IMR-90 (cell line): Measurements from ENCODE around the gene KATNB1. TPM values are rescaled to one million over a fixed set of nuclear protein-coding genes. Genes with fewer than 3 reads are reported as not detected.
A peak's percentile ranks its signal among the peaks of the same experiment; 100 is the strongest.

Experiments used
- ATAC-seq: fragments of 200-7000 bp; cut with Tn5 transposase; 2 replicates; pipeline ENCODE4 v1.9.1; 2020; ENCODE audit warnings: low read depth, mild to moderate bottlenecking, moderate library complexity
- BruUV-seq: library from RNA; stranded (reverse); fragments of 400-500 nt; replicated peaks from 2 replicates; lab custom pipeline; 2021; lab: Mats Ljungman, UMichigan
- CTCF ChIA-PET: fragments of 300-600 bp; formaldehyde crosslinking; extraction: SDS; loops from one replicate; lab custom pipeline; 2021; ENCODE audit warnings: antibody characterized with exemption; lab: Yijun Ruan, JAX
- POLR2A ChIA-PET: fragments of 300-600 bp; sonication (Branson Sonifier 250); formaldehyde crosslinking; loops from one replicate; lab custom pipeline; 2022; ENCODE audit warnings: antibody characterized with exemption; ENCODE audit not compliant: unreplicated experiment; lab: Charles Lee
- DNase-seq: peaks from one replicate; pipeline ENCODE4 v3.0.0; 2013
- H2AFZ ChIP-seq: replicated peaks from 2 replicates; pipeline ENCODE3; 2013; ENCODE audit warnings: low read length, mild to moderate bottlenecking; ENCODE audit not compliant: poor library complexity
- H2AK5ac ChIP-seq: 2 replicates; pipeline ENCODE4 v1.6.1; 2013; ENCODE audit warnings: low read depth, low read length, inconsistent platforms
- H2AK9ac ChIP-seq: replicated peaks from 2 replicates; pipeline ENCODE3; 2013; ENCODE audit warnings: mild to moderate bottlenecking, low read depth, low read length, moderate library complexity; ENCODE audit not compliant: poor library complexity
- H2BK120ac ChIP-seq: 2 replicates; pipeline ENCODE4 v1.6.1; 2013; ENCODE audit warnings: low read depth, low read length, inconsistent platforms
- H2BK15ac ChIP-seq: 3 replicates; pipeline ENCODE4 v1.6.1; 2013; ENCODE audit warnings: low read depth, low read length, inconsistent platforms
- H2BK20ac ChIP-seq: 2 replicates; pipeline ENCODE4 v1.6.1; 2013; ENCODE audit warnings: low read depth, mild to moderate bottlenecking, inconsistent platforms, low read length, moderate library complexity
- H2BK5ac ChIP-seq: 2 replicates; pipeline ENCODE4 v1.6.1; 2013; ENCODE audit warnings: mild to moderate bottlenecking, low read depth, low read length, inconsistent platforms; ENCODE audit not compliant: poor library complexity, severe bottlenecking
- H3K14ac ChIP-seq: replicated peaks from 2 replicates; pipeline ENCODE4 v1.6.1; 2013; ENCODE audit warnings: low read depth, low read length, inconsistent platforms
- H3K18ac ChIP-seq: 2 replicates; pipeline ENCODE4 v1.6.1; 2013; ENCODE audit warnings: low read depth, low read length, control low read depth
- H3K23ac ChIP-seq: 2 replicates; pipeline ENCODE4 v1.6.1; 2013; ENCODE audit warnings: low read depth, low read length, inconsistent platforms
- H3K27ac ChIP-seq: 2 replicates; pipeline ENCODE4 v1.5.1; 2013; ENCODE audit warnings: mild to moderate bottlenecking, control low read depth, low read length; ENCODE audit not compliant: insufficient read depth
- H3K27me3 ChIP-seq: 2 replicates; pipeline ENCODE4 v1.6.1; 2013; ENCODE audit warnings: low read length; ENCODE audit not compliant: control insufficient read depth, insufficient read depth
- H3K36me3 ChIP-seq: 2 replicates; pipeline ENCODE4 v1.6.1; 2013; ENCODE audit warnings: low read length, mixed read lengths; ENCODE audit not compliant: control insufficient read depth, insufficient read depth
- H3K4ac ChIP-seq: 2 replicates; pipeline ENCODE4 v1.6.1; 2013; ENCODE audit warnings: low read depth, low read length, inconsistent platforms
- H3K4me1 ChIP-seq: 2 replicates; pipeline ENCODE4 v1.6.1; 2013; ENCODE audit warnings: low read length, mixed read lengths; ENCODE audit not compliant: control insufficient read depth, insufficient read depth
- H3K4me2 ChIP-seq: 2 replicates; pipeline ENCODE4 v1.6.1; 2013; ENCODE audit warnings: low read depth, mild to moderate bottlenecking, control low read depth, low read length, moderate library complexity
- H3K4me3 ChIP-seq: 2 replicates; pipeline ENCODE4 v1.5.1; 2013; ENCODE audit warnings: low read depth, mild to moderate bottlenecking, control low read depth, low read length, moderate library complexity; ENCODE audit not compliant: insufficient read depth
- H3K56ac ChIP-seq: 2 replicates; pipeline ENCODE4 v1.6.1; 2013; ENCODE audit warnings: low read length, inconsistent platforms; ENCODE audit not compliant: insufficient read depth; ENCODE audit errors: extremely low read depth
- H3K79me1 ChIP-seq, 2 experiments: 2 replicates each; pipeline ENCODE4 v1.6.1; 2013; ENCODE audit warnings: low read length in 2 of 2, inconsistent platforms in 1 of 2, low read depth in 1 of 2
- H3K9ac ChIP-seq: 2 replicates; pipeline ENCODE4 v1.6.1; 2013; ENCODE audit warnings: low read depth, low read length, control low read depth
- H3K9me1 ChIP-seq: 2 replicates; pipeline ENCODE4 v1.6.1; 2013; ENCODE audit warnings: low read length, inconsistent platforms; ENCODE audit not compliant: insufficient read depth
- H3K9me3 ChIP-seq: 2 replicates; pipeline ENCODE4 v1.6.1; 2013; ENCODE audit warnings: low read length; ENCODE audit not compliant: control insufficient read depth, insufficient read depth
- H4K20me1 ChIP-seq: 2 replicates; pipeline ENCODE4 v1.6.1; 2013; ENCODE audit warnings: low read length, inconsistent platforms; ENCODE audit not compliant: insufficient read depth
- H4K5ac ChIP-seq: 2 replicates; pipeline ENCODE4 v1.6.1; 2013; ENCODE audit warnings: mild to moderate bottlenecking, low read depth, low read length, control low read depth
- H4K8ac ChIP-seq, 2 experiments: 2 replicates each; pipeline ENCODE4 v1.6.1; 2013; ENCODE audit warnings: low read depth in 2 of 2, low read length in 2 of 2, control low read depth in 1 of 2, inconsistent platforms in 1 of 2
- H4K91ac ChIP-seq: 2 replicates; pipeline ENCODE4 v1.6.1; 2013; ENCODE audit warnings: low read depth, low read length, inconsistent platforms; ENCODE audit not compliant: insufficient read depth
- CHD1 ChIP-seq: IDR thresholded peaks from 2 replicates; pipeline ENCODE4 v1.6.1; 2012; ENCODE audit warnings: low read depth, low read length, improper control_type of control experiment
- CTCF ChIP-seq: conservative IDR thresholded peaks from 2 replicates; pipeline ENCODE4 v1.5.1; 2012; ENCODE audit warnings: mild to moderate bottlenecking, low read depth, low read length, improper control_type of control experiment
- POLR2A ChIP-seq: IDR thresholded peaks from 2 replicates; pipeline ENCODE4 v1.6.1; 2012; ENCODE audit warnings: mild to moderate bottlenecking, low read depth, low read length
- RAD21 ChIP-seq: IDR thresholded peaks from 2 replicates; pipeline ENCODE4 v1.6.1; 2012; ENCODE audit warnings: low read length, improper control_type of control experiment
- SMC3 ChIP-seq: fragments of 150-350 bp; IDR thresholded peaks from 2 replicates; pipeline ENCODE4 v1.6.1; 2016; ENCODE audit warnings: low read depth, mild to moderate bottlenecking, antibody characterized with exemption, low read length, moderate library complexity
- WGBS, 2 experiments: methylation state at CpG; one replicate each; pipeline versions ENCODE4 v1.1.5 to v1.1.7; 2013; ENCODE audit warnings: missing lambda C conversion rate in 2 of 2; ENCODE audit not compliant: insufficient read length in 1 of 2; ENCODE audit errors: extremely low coverage in 2 of 2; 5-methylcytosine and 5-hydroxymethylcytosine counted together
- dilution Hi-C: fragments of 300-500 bp; cut with HindIII; formaldehyde crosslinking; loops from one replicate; pipeline ENCODE4 v1.14.3; 2018; ENCODE audit warnings: low sequenced_read_pairs; ENCODE audit not compliant: unreplicated experiment
- in situ Hi-C: fragments of 300-500 bp; cut with MboI; formaldehyde crosslinking; loops from 3 replicates; pipeline ENCODE4 v1.14.3; 2019; ENCODE audit warnings: low sequenced_read_pairs, inconsistent platforms, mixed read lengths
- intact Hi-C: fragments of 100-400 bp; cut with micrococcal nuclease; formaldehyde crosslinking; loops from 2 replicates; pipeline ENCODE4 v1.10.0; 2022
- polyA plus RNA-seq, 3 experiments: library from polyadenylated mRNA; depleted of rRNA; stranded (reverse); fragments of >200 nt; gene quantifications; 2 replicates each; pipeline ENCODE4 v1.2.3, GENCODE V29; 2012; ENCODE audit warnings: low replicate concordance in 1 of 3
- total RNA-seq: library from RNA; depleted of rRNA; stranded (reverse); fragments of >200 nt; gene quantifications from 2 replicates; pipeline ENCODE4 v1.2.3, GENCODE V29; 2012

The KATNB1 gene
- total and polyA plus RNA-seq, 2 of the 4 experiments (the other 2 are of a cell fraction): 10.9 to 23.5 TPM

- no peak overlapping the region for H2BK15ac ChIP-seq
- H3K23ac ChIP-seq: no peak overlapping the region
- 93% methylated on average over 12 of the region's 26 CpGs; no CpG with 5 or more reads in 1 of the 2 experiments for WGBS, 2 experiments
- no peak overlapping the region for H3K56ac ChIP-seq
- peaks cover 12 to 55% of the 10 kb centered on the region in 2 experiments for H3K79me1 ChIP-seq
- CTCF ChIA-PET: no interaction called here
- H3K9me1 ChIP-seq: no peaks in the 10 kb centered on the region; the same call in 1 of the 2 replicates
- no TSS peak for BruUV-seq
- no peak overlapping the region for H2AK5ac ChIP-seq
- no peak overlapping the region for H3K4ac ChIP-seq
- peaks cover 15% of the 10 kb centered on the region for H4K20me1 ChIP-seq
- intact Hi-C loops (no loop called here), dilution Hi-C loops (no loop called here), in situ Hi-C loops (no loop called here)
- no peak overlapping the region for H3K14ac ChIP-seq
- no peak overlapping the region for H3K9ac ChIP-seq
- peaks cover 48% of the 10 kb centered on the region for H3K36me3 ChIP-seq
- no peak overlapping the region for H3K4me3 ChIP-seq
- H3K4me2 ChIP-seq: no peak overlapping the region
- DNase-seq (no peak), ATAC-seq (no peak)
- no peak overlapping the region for H3K18ac ChIP-seq
- no peak overlapping the region for H3K27ac ChIP-seq
- H3K4me1 ChIP-seq: peaks cover 6% of the 10 kb centered on the region
- H2AFZ ChIP-seq: no peak overlapping the region
- H2BK20ac ChIP-seq: no peak overlapping the region
- H4K8ac ChIP-seq: no peak overlapping the region
- TF ChIP-seq SMC3 (no peak), CHD1 (no peak), POLR2A (no peak), CTCF (no peak), RAD21 (no peak)
- H2BK120ac ChIP-seq: no peak overlapping the region
- H2BK5ac ChIP-seq: no peak overlapping the region
- H2AK9ac ChIP-seq: peak overlapping the region; percentile 55
- no peaks in the 10 kb centered on the region for H3K9me3 ChIP-seq
- H4K5ac ChIP-seq: no peak overlapping the region
- H4K91ac ChIP-seq: no peak overlapping the region
- H3K27me3 ChIP-seq: no peaks in the 10 kb centered on the region
- POLR2A ChIA-PET: no interaction called here
Observed at GRCh38 chr16:57771141-57771785, 35.7 kb downstream of the KATNB1 start.
